G401 (cell line): ENCODE measurements around the gene PDP2. TPM values are rescaled to one million over a fixed set of nuclear protein-coding genes. Genes with fewer than 3 reads are reported as not detected.
"Not testable (repeated sequence)": the region's sequence is repeated elsewhere in the genome, so short reads cannot be mapped to it uniquely, and the experiment has no call there.

Experiments used
- DNase-seq: peaks from one replicate; pipeline ENCODE4 v3.0.0-alpha.2; 2015; ENCODE audit warnings: low spot score
- in situ Hi-C: cut with HindIII; loops from 2 replicates; pipeline ENCODE4 v1.10.0; 2016; ENCODE audit warnings: low sequenced_read_pairs, mixed read lengths
- total RNA-seq: library from RNA; depleted of rRNA; stranded (reverse); fragments of >200 nt; shearing (Covaris generic); gene quantifications from 2 replicates; pipeline ENCODE4 v1.2.3, GENCODE V29; 2014

Gene PDP2
- total RNA-seq, 1 experiment from 2014 or later: 13.8 TPM

DNA sequence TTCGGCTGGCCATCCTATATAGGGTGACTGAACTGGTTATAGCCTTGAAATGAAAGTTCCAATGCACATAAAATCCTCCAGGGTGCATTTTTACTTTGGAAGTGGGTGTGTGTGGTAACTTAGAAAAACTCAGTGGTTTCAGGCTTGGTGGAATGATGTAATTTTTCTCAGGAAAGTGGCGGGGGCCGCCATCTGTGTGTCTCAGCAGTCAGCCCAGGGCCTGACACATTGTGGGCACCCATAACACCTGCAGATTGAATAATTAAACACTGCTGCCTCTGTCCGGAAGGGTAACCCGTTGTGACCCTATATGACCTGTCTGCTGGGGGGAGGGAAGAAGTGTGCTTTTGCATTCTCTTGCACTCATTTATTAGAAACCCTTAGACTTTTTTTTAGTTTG is 2.2 kb upstream of the PDP2 start:
- in situ Hi-C loops: no loop called here
- DNase-seq: no peak

DNA sequence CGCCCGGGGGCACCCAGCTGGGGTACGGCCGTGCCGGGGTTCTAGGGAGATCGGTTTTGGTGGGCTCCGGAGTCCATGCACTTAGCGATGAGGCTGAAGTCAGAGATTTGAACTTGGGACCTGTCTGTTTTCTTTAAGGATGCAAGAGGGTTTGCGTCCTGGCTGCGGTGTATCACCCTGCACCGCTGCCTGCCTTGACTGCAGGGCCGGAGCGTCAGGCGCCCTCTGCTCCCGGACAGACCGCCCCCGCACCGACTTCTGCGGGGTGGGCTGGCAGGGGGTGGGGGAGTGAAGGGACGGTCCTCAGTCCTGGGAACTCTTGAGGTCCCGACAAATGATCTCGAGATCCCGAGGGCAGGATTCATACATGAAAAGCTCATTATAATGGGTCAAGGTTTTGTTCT is 701 bp downstream of the PDP2 start:
- no peak for DNase-seq
- in situ Hi-C loops: no loop called here

DNA sequence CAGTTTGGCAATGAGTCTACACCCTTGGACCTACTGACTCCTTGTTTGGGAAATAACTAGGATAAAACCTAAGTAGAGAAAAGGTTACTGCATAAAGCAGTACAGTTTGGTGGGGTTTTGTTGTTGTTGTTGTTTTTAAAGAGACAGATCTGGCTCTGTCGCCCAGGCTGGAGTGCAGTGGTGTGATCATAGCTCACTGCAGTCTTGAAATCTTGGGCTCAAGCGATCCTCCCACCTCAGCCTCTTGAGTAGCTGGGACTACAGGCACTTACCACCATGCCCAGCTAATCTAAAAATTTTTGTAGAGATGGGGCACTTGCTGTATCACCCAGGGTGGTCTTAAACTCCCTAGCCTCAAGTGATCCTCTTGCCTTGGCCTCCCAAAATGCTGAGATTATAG is 1.2 kb downstream of the PDP2 start:
- in situ Hi-C loops: no loop called here
- DNase-seq: no peak

DNA sequence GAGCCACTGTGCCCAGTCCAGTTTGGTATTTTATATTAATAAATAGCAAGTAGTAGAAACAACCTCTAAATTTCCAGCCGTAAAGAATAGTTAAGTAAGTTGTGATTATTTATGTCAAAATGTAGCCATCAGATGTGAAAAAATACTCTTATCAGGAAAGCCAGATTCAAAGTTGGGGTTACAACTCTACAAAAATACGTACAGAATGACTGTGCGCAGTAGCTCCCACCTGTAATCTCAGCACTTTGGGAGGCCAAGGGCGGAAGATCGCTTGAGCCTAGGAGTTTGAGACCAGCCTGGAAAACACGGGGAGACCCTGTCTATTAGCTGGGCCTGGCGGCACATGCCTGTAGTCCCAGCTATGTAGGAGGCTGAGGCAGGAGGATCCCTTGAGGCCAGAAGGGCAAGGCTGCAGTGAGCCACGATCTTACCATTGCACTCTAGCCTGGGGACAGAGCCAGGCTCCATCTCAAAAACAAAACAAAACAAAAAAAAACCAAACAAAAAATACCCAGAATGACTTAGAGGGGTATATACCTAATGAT is 1.7 kb downstream of the PDP2 start:
- DNase-seq: no peak
- in situ Hi-C loops: no loop called here

DNA sequence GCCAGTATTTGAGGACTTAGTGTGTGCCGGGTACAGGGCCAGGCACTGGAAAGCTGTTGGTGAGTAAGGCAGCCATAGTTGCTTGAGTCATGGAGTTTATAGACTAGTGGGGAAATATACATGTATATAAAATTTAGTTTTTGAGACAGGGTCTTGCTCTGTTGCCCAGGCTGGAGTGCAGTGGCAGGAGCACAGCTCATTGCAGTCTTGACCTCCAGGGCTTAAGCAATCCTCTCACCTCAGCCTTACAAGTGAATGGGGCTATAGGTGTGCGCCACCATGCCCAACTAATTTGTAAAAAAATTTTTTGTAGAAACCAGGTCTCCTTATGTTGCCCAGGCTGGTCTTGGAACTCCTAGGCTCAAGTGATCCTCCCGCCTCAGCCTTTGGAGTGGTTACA is 2.4 kb downstream of the PDP2 start:
- no peak for DNase-seq
- in situ Hi-C loops: no loop called here

DNA sequence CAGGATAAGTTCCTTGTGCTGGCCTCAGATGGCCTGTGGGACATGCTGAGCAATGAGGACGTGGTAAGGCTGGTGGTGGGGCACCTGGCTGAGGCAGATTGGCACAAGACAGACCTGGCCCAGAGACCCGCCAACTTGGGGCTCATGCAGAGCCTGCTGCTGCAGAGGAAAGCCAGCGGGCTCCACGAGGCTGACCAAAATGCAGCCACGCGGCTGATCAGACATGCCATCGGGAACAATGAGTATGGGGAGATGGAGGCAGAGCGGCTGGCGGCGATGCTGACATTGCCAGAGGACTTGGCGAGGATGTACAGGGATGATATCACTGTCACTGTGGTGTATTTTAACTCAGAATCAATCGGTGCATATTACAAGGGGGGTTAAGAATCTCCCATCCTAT is 5.2 kb downstream of the PDP2 start:
- in situ Hi-C loops: no loop called here
- DNase-seq: no peak

DNA sequence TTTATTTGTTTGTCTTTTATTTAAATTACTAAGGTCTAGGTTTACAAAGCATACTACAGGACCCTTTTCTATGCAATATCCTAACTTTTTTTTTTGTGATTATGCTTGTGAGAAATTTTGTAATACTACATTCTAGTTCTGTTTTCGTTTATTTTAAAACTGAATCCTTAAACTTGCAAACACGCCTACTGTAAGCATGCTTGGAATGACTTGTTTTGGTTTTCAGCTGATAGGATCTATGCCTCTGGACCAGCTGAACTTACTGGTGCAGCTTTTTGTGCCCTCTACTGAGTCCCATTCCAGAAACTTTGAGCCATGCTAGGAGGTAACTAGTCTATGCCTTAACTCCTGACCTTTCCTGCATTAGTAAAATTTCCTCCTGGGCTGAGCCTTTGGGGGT is 6.0 kb downstream of the PDP2 start:
- in situ Hi-C loops: no loop called here
- DNase-seq: no peak

DNA sequence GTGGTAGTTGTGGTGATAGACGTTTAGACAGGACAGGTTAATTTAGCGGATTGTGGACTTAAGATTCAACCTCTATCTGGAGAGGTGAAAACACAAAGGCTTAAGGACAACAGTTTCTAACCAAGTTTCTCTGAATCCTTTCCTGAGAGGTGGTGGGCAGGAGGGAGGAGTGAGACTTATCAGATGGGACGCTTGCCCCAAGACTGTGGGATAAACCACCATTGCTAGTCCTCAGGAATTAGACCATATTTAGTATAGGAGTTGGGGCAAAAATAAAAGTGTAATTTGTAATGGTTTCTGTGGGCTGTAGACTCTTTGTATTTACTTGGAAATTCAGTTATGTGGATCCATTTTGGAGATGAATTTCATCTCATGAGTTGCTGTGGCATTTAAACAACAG is 6.6 kb downstream of the PDP2 start:
- in situ Hi-C loops: no loop called here
- no peak for DNase-seq

DNA sequence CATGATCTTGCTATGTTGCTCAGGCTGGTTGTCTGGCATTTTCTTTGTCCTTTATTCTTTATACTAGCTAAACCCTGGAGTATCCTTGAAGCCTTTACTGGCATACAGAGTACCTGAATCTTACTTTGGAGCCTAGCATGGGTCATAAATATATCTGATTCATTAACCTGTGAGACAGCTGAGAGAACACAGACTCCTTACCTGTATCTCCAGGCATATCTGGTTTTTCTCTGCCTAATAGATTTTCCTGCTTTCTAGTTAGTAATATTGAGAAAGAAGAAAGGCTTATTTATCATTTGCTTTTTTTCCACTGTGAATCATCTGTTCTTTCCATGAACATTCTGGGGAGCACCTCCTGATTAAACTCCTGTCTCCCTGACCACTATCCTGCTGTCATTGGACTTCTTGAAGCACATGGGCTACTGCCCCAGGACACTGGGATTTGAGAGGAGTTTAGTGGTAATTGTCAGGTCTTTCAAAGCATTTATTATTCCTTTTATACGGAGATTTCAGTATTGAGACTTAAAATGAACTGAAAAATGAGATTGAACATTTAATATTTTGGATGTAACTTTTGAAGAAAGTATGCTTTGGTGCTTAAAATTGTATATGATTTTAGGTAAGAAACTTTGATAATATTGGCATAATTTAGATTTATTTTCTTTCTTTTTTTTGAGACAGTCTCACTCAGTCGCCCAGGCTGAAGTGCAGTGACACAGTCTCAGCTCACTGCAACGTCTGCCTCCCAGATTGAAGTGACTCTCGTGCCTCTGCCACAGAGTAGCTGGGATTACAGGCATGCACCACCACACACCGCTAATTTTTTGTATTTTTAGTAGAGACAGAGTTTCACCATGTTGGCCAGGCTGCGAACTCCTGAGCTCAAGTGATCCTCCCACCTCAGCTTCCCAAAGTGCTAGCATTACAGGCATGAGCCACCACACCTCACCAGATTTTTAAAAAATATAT is 8.6 kb downstream of the PDP2 start:
- in situ Hi-C loops: no loop called here
- DNase-seq: no peak

DNA sequence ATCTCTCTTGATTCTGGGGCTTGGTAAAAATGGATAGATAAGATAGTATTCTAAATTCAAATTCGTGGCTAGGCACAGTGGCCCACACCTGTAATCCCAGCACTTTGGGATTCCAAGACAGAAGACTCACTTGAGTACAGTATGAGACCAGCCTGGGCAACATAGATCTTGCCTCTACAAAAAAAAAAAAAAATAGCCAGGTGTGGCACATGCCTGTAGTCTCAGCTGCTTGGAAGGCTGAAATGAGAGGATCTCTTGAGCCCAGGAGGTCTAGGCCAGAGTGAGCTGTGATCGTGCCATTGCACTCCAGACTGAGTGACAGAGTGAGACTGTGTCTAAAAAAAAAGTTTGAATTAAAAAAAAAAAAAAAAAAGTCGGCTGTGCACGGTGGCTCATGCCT is 9.3 kb downstream of the PDP2 start:
- no peak for DNase-seq
- in situ Hi-C loops: no loop called here

DNA sequence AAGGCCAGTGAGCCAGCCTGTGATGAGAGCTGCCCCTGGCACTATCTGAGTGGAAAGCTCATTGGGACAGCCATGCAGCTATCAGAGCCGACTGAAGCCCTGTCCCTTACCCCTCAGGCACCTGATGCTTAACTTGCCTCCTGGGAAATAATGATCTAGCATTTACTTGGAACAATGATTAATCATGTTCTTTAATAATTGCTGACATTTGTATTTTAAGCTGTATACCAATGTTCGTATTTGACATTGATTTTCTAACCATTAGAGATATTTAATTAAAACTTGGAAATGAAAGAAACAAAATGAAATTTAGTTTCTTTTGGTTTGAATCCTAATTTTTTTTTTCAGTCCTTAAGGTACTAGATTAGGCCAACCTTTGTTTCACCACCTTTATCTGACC is 10.5 kb downstream of the PDP2 start:
- no peak for DNase-seq
- in situ Hi-C loops: no loop called here

DNA sequence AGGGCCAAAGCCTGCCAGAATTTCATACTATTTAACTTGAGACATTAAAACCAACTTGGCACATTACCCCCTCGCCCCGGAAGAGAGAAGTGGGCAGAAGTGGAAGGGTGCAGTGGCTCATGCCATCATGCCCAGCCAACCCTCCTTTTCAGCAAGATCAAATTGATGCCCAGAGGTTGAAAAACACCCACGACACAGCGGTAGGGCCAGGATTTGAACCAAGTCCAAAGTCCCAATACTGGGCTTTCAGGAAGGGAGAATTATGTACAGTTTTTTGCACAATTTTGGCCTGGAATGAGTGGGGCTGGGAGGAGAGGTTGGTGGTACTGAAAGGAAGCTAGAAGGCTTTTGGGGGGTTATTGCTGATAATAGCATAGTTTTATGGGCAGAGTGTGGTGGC is 11.0 kb downstream of the PDP2 start:
- DNase-seq: no peak
- in situ Hi-C loops: no loop called here

DNA sequence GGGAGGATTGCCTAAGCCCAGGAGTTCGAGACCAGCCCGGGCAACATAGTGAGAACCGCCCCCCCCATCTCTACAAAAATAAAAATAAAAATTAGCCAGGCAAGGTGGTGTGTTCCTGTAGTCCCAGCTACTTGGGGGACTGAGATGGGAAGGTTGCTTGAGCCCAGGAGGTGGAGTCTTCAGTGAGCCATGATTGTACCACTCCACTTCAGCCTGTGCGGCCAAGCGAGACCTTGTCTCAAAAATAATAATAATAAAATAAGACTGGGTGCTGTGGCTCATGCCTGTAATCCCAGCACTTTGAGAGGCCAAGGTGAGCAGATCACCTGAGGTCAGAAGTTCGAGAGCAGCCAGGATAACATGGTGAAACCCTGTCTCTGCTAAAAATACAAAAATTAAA is 11.5 kb downstream of the PDP2 start:
- in situ Hi-C loops: no loop called here
- DNase-seq: no peak

DNA sequence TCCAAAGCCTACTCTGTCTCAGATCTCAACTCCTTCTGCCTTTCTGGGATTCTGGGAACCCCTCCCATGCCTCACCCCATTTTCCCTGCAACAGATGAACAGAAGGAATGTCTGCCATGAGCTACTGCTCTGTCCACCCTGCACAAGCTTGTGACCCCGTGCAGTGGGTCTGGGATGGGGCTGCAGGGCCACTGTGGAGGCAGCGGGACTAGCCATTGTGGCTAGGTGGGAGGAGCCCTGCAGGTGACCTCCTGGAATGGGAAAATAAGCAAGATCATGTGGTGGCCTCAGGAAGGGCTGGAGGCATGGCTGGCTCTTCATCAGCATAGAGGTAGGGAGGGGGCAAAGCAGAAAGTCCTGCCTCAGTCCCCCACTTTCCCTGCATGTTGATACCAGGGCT is 13.7 kb downstream of the PDP2 start:
- in situ Hi-C loops: no loop called here

DNA sequence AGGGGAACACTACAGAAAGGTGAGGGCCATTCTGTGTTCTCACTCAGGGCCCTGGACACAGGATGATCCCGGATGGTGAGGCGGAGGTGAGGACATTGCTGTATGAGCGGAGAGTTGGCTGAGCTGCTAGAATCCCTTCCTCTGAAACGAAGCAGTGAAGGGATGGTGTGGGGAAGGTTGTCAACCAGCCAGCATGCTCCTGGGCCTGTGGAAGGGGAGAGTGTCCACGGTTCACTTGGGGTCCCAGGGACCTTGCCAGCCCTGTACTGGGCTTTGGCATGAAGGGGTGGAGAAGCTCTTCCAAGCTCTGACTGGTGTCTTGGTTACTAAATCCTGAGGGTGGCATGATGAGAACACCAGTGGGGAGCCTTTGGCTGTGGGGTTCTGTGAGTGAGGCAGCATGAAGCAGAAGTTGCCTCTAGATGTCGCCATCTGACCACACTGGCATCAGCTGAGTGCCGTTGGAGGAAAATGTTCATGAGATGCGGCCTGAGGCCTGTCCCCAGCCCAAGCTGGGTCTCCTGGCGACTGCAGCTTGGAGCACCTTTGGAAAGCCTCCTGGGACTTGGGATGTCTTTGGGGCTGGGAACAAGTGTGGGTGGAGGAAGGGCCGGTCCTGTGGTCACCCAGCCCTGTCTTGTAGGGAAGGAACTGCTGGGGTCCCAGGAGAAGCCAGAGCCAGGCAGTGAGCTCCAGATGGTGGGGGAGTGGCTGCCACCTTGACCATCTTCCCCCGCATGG is 14.8 kb downstream of the PDP2 start:
- in situ Hi-C loops: no loop called here
- peak; percentile 93 for DNase-seq

More for the DNA sequence above, 13.7 kb downstream of the PDP2 start:
- no peak for DNase-seq

DNA sequence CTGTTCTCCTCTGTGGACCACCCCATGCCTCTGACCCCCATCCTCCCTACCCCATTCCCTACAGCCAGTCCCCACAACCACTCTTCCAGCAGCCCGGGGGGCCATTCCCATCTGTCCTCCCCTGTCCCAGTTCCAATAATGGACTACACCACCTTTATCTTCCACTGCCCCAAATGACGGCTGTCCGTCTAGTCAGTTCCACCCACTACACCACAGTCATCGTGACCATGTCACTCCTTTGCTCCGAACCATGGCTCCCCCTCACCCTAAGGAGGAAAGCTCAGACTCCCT is 15.3 kb downstream of the PDP2 start:
- no peak for DNase-seq
- in situ Hi-C loops: no loop called here

DNA sequence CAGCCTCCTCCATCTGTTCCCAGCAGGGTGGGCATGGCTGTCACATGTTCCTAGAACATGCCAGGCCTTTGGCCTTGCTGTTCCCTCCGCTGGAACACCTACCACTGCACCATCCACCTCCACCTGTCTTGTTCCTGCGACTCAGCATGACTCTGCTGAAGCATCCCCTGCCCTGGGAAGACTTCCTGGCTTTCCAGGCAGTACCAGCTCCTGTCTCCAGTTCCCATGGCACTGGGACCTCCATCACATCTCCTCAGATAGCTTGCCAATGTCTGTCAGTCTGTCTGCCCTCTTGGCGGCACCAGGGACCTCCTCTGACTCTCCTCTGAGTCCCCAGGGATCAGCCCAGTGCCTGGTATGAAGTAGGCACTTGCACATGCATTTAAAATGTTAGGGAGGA is 15.7 kb downstream of the PDP2 start:
- DNase-seq: no peak
- in situ Hi-C loops: no loop called here

DNA sequence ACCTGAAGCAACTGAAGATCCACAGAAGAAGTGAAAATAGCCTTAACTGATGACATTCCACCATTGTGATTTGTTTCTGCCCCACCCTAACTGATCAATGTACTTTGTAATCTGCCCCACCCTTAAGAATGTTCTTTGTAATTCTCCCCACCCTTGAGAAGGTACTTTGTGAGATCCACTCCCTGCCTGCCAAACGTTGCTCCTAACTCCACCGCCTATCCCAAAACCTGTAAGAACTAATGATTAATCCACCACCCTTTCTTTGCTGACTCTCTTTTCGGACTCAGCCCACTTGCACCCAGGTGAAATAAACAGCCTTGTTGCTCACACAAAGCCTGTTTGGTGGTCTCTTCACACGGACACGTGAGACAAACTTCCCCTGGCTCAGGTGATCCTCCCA is 16.4 kb downstream of the PDP2 start:
- DNase-seq, in situ Hi-C loops: not testable (repeated sequence)

DNA sequence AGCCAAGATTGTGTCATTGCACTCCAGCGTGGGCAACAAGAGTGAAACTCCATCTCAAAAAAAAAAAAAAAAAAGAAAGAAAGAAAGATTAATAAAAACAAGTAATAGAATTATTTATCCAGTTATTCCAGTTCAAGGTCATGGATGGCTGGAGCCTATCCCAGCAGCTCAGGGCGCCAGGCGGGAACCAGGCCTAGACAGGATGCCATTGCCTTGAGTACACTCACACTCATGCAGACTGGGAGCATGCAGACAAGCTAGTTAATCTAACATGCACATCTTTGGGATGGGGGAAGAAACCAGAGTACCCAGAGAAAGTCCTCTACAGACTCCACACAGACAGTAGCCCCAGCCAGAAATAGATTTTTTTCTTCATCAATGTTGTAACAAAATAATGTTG is 17.9 kb downstream of the PDP2 start:
- no peak for DNase-seq
- in situ Hi-C loops: no loop called here

DNA sequence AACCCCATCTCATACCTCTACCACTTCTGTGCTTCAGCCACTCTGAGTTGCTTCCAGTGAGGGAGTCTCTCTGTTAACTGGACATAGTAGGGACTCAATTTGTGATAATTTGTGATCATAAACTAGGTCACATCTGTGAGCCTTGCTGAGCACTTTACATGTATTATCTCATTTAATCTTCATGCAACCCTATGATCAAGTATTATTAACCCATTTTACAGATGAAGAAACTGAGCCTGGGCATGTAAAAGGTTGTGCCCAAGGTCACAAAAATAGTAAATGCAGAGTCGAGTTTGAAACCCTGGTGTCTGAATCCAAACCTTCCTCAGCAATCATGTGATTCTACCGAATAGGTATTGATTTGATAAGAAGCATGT is 18.6 kb downstream of the PDP2 start:
- no peak for DNase-seq
- in situ Hi-C loops: no loop called here
